GM19395 (cell line): ENCODE results near the gene PRKRIP1.
"Not testable (repeated sequence)": the region's sequence is repeated elsewhere in the genome, so short reads cannot be mapped to it uniquely, and the experiment has no call there.

Experiments used
- ATAC-seq: cut with Tn5 transposase; IDR thresholded peaks from one replicate; pipeline ENCODE4 v1.9.1; 2021; ENCODE audit warnings: mild to moderate bottlenecking, moderate library complexity; ENCODE audit not compliant: unreplicated experiment

The PRKRIP1 gene

GRCh38 chr7:102474736-102475435 lies 78.7 kb downstream of the PRKRIP1 start:
- not testable (repeated sequence) for ATAC-seq
